ENCODE data around the gene INAFM1. TPM values are rescaled to one million over a fixed set of nuclear protein-coding genes. Genes with fewer than 3 reads are reported as not detected.
A peak's percentile ranks its signal among the peaks of the same experiment; 100 is the strongest.

The INAFM1 gene
- total and polyA plus RNA-seq, 9 of the 15 experiments (the other 6 are each of a cell fraction or from before 2014, with no cell fraction given), result 0.71 to 30.9 (median 3.1) TPM

GRCh38 chr19:47241919-47242577 lies 32.6 kb upstream of the INAFM1 start (continued):
- peak; percentile 13; the same call in 1 of the 2 replicates for TF ChIP-seq STAG1 (CRISPR knock-in tag; IDR thresholded peaks at IDR 0.05; ENCODE audit: borderline replicate concordance)
- TF ChIP-seq, protein P1, sequence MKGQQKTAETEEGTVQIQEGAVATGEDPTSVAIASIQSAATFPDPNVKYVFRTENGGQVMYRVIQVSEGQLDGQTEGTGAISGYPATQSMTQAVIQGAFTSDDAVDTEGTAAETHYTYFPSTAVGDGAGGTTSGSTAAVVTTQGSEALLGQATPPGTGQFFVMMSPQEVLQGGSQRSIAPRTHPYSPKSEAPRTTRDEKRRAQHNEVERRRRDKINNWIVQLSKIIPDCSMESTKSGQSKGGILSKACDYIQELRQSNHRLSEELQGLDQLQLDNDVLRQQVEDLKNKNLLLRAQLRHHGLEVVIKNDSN (CRISPR knock-in tag; IDR thresholded peaks at IDR 0.05), result peak; percentile 44
- TF ChIP-seq CEBPG (CRISPR knock-in tag; IDR thresholded peaks at IDR 0.05), result peak; percentile 50; the same call in 1 of the 2 replicates
- no peak for TF ChIP-seq CEBPG (tag; conservative IDR thresholded peaks at IDR 0.05 in 1 of 2, IDR thresholded peaks at IDR 0.05 in 1 of 2)
- no peak for TF ChIP-seq NONO (IDR thresholded peaks at IDR 0.05; ENCODE audit: low read depth in 2 of 2, low read length in 1 of 2)
- no peak for TF ChIP-seq ZNF282 (CRISPR knock-in tag; IDR thresholded peaks at IDR 0.05)
- no peak for TF ChIP-seq LARP7 (IDR thresholded peaks at IDR 0.05)
- TF ChIP-seq, protein P2, sequence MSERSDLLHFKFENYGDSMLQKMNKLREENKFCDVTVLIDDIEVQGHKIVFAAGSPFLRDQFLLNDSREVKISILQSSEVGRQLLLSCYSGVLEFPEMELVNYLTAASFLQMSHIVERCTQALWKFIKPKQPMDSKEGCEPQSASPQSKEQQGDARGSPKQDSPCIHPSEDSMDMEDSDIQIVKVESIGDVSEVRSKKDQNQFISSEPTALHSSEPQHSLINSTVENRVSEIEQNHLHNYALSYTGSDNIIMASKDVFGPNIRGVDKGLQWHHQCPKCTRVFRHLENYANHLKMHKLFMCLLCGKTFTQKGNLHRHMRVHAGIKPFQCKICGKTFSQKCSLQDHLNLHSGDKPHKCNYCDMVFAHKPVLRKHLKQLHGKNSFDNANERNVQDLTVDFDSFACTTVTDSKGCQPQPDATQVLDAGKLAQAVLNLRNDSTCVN (CRISPR knock-in tag; IDR thresholded peaks at IDR 0.05), result peak; percentile 79; the same call in 1 of the 2 replicates
- TF ChIP-seq ZNF224 (CRISPR knock-in tag; IDR thresholded peaks at IDR 0.05), result no peak
- TF ChIP-seq CREB1 (IDR thresholded peaks at IDR 0.05), result no peak
- TF ChIP-seq CREB1 (CRISPR knock-in tag; IDR thresholded peaks at IDR 0.05), result peak; percentile 44; the same call in 1 of the 2 replicates
- TF ChIP-seq, protein P3, sequence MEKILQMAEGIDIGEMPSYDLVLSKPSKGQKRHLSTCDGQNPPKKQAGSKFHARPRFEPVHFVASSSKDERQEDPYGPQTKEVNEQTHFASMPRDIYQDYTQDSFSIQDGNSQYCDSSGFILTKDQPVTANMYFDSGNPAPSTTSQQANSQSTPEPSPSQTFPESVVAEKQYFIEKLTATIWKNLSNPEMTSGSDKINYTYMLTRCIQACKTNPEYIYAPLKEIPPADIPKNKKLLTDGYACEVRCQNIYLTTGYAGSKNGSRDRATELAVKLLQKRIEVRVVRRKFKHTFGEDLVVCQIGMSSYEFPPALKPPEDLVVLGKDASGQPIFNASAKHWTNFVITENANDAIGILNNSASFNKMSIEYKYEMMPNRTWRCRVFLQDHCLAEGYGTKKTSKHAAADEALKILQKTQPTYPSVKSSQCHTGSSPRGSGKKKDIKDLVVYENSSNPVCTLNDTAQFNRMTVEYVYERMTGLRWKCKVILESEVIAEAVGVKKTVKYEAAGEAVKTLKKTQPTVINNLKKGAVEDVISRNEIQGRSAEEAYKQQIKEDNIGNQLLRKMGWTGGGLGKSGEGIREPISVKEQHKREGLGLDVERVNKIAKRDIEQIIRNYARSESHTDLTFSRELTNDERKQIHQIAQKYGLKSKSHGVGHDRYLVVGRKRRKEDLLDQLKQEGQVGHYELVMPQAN (IDR thresholded peaks at IDR 0.05; ENCODE audit: borderline replicate concordance), result peak; percentile 34; the same call in 1 of the 2 replicates
- TF ChIP-seq CBX3 (IDR thresholded peaks at IDR 0.05; ENCODE audit: borderline replicate concordance in 1 of 2, low read length in 2 of 2), result 0 out of 3 replicates have a peak, but pooled peaks of 1 of the 2 experiments have one; percentile 50
- TF ChIP-seq YY1 (IDR thresholded peaks at IDR 0.05; ENCODE audit: borderline replicate concordance in 1 of 3, control insufficient read depth in 1 of 3, extremely low read depth in 1 of 3, insufficient read depth in 3 of 3, insufficient read length in 1 of 3, insufficient replicate concordance in 2 of 3, low read depth in 1 of 3, low read length in 2 of 3), result no peak
- no peak for TF ChIP-seq COPS2 (conservative IDR thresholded peaks at IDR 0.05)
- no peak for TF ChIP-seq E2F3 (CRISPR knock-in tag; IDR thresholded peaks at IDR 0.05)
- peak; percentile 18; the same call in 1 of the 2 replicates for TF ChIP-seq FOXP1 (CRISPR knock-in tag; IDR thresholded peaks at IDR 0.05)
- TF ChIP-seq TOE1 (IDR thresholded peaks at IDR 0.05; ENCODE audit: borderline replicate concordance), result no peak
- 0 out of 2 replicates have a peak, but pooled peaks have one; percentile 79 for TF ChIP-seq TOE1 (CRISPR knock-in tag; IDR thresholded peaks at IDR 0.05; ENCODE audit: borderline replicate concordance, low read depth)
- TF ChIP-seq, protein P4, sequence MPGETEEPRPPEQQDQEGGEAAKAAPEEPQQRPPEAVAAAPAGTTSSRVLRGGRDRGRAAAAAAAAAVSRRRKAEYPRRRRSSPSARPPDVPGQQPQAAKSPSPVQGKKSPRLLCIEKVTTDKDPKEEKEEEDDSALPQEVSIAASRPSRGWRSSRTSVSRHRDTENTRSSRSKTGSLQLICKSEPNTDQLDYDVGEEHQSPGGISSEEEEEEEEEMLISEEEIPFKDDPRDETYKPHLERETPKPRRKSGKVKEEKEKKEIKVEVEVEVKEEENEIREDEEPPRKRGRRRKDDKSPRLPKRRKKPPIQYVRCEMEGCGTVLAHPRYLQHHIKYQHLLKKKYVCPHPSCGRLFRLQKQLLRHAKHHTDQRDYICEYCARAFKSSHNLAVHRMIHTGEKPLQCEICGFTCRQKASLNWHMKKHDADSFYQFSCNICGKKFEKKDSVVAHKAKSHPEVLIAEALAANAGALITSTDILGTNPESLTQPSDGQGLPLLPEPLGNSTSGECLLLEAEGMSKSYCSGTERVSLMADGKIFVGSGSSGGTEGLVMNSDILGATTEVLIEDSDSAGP (CRISPR knock-in tag; IDR thresholded peaks at IDR 0.05), result 0 out of 2 replicates have a peak, but pooled peaks have one; percentile 16
- no peak for TF ChIP-seq RBM14 (IDR thresholded peaks at IDR 0.05; ENCODE audit: borderline replicate concordance, insufficient read depth, low read depth, low read length)

Measured in K562 (cell line).